HepG2 (cell line): ENCODE results near the gene EDEM1. TPM values are rescaled to one million over a fixed set of nuclear protein-coding genes. Genes with fewer than 3 reads are reported as not detected.

Experiments
- ATAC-seq: fragments of 200-7000 bp; cut with Tn5 transposase; 3 replicates; pipeline ENCODE4 v1.9.1; 2020; ENCODE audit warnings: mild to moderate bottlenecking, moderate library complexity
- BruUV-seq: library from RNA; stranded (reverse); fragments of 400-500 nt; replicated peaks from 2 replicates; lab custom pipeline; 2021; lab: Mats Ljungman, UMichigan
- CTCF ChIA-PET: fragments of 300-600 bp; formaldehyde crosslinking; extraction: SDS; loops from one replicate; lab custom pipeline; 2021; ENCODE audit warnings: low total read pairs, inconsistent platforms, low intra/inter-chr PET ratio; lab: Yijun Ruan, JAX
- POLR2A ChIA-PET: fragments of 350-600 bp; sonication (Branson Sonifier 250); formaldehyde crosslinking; loops from one replicate; lab custom pipeline; 2020; ENCODE audit warnings: antibody characterized with exemption, inconsistent platforms; lab: Yijun Ruan, JAX
- DNase-seq: peaks from one replicate; pipeline ENCODE4 v3.0.0-alpha.2; 2015; ENCODE audit warnings: low spot score
- FAIRE-seq: peaks from 3 replicates; lab custom pipeline; 2011; peaks lifted over from hg19 to GRCh38; lab: Jason Lieb, UNC
- H2AFZ ChIP-seq: one replicate; pipeline ENCODE4 v1.6.1; 2011; ENCODE audit warnings: low read length, inconsistent platforms
- H3K27ac ChIP-seq: fragments of 300-600 bp; 3 replicates; pipeline ENCODE4 v1.8.0; 2011; ENCODE audit warnings: mixed run types, mild to moderate bottlenecking, mixed read lengths, low read length, inconsistent platforms; ENCODE audit not compliant: insufficient read depth; ENCODE audit errors: extremely low read length
- H3K27me3 ChIP-seq, 2 experiments: fragments of 200-600 bp in 1 of 2; 2 replicates in 1 of 2; 3 replicates in 1 of 2; pipeline versions ENCODE4 v1.6.0 to v1.8.0; 2011; ENCODE audit warnings: low read length in 2 of 2, mild to moderate bottlenecking in 2 of 2, moderate library complexity in 2 of 2, inconsistent platforms in 1 of 2; ENCODE audit not compliant: insufficient read depth in 2 of 2, control insufficient read depth in 1 of 2
- H3K36me3 ChIP-seq, 2 experiments: fragments of 200-600 bp in 1 of 2; replicated peaks in 1 of 2; 2 replicates in 1 of 2; 3 replicates in 1 of 2; pipeline versions ENCODE4 v1.5.1 to v1.8.0; 2011; ENCODE audit warnings: low read length in 2 of 2, inconsistent platforms in 1 of 2; ENCODE audit not compliant: insufficient read depth in 2 of 2, control insufficient read depth in 1 of 2
- H3K4me1 ChIP-seq: 2 replicates; pipeline ENCODE4 v1.5.1; 2012; ENCODE audit warnings: low read length, inconsistent platforms; ENCODE audit not compliant: insufficient read depth
- H3K4me2 ChIP-seq: 2 replicates; pipeline ENCODE4 v1.6.0; 2011; ENCODE audit warnings: low read depth, low read length, inconsistent platforms
- H3K4me3 ChIP-seq, 3 experiments: fragments of 200-600 bp in 1 of 3; sonication (generic), shearing (Covaris generic) in 1 of 3; replicated peaks in 1 of 3; 2 replicates each; pipeline ENCODE4 v1.5.1; 2011 to 2016; ENCODE audit warnings: low read length in 3 of 3, inconsistent platforms in 2 of 3, low read depth in 2 of 3, mild to moderate bottlenecking in 2 of 3, control low read depth in 1 of 3, mixed read lengths in 1 of 3; ENCODE audit not compliant: insufficient read depth in 1 of 3
- H3K79me2 ChIP-seq: one replicate; pipeline ENCODE4 v1.6.1; 2011; ENCODE audit warnings: low read length, inconsistent platforms; ENCODE audit not compliant: insufficient read depth
- H3K9ac ChIP-seq: 2 replicates; pipeline ENCODE4 v1.6.0; 2011; ENCODE audit warnings: mild to moderate bottlenecking, low read depth, low read length, inconsistent platforms; ENCODE audit not compliant: insufficient read depth
- H3K9me3 ChIP-seq: 2 replicates; pipeline ENCODE4 v1.5.1; 2012; ENCODE audit warnings: mild to moderate bottlenecking, low read length
- H4K20me1 ChIP-seq: 2 replicates; pipeline ENCODE4 v1.6.0; 2011; ENCODE audit warnings: inconsistent platforms, mild to moderate bottlenecking, low read length, moderate library complexity; ENCODE audit not compliant: insufficient read depth
- CENPX ChIP-seq: sonication (generic); formaldehyde crosslinking; IDR thresholded peaks from 2 replicates; pipeline ENCODE4 v1.9.0; 2021; ENCODE audit warnings: mild to moderate bottlenecking, missing genetic modification reagents, moderate library complexity
- E2F5 ChIP-seq: sonication (generic); formaldehyde crosslinking; conservative IDR thresholded peaks from 2 replicates; pipeline ENCODE4 v1.4.0; 2020; ENCODE audit warnings: missing genetic modification reagents
- ELF3 ChIP-seq: IDR thresholded peaks from 2 replicates; pipeline ENCODE4 v1.6.1; 2016; ENCODE audit warnings: missing genetic modification reagents, missing compliant biosample characterization
- IRF2 ChIP-seq: IDR thresholded peaks from 2 replicates; pipeline ENCODE4 v1.6.1; 2018; ENCODE audit warnings: missing genetic modification reagents, missing compliant biosample characterization
- NKX3-1 ChIP-seq: sonication (generic); formaldehyde crosslinking; IDR thresholded peaks from 2 replicates; pipeline ENCODE4 v1.5.0; 2020; ENCODE audit warnings: missing genetic modification reagents
- PLRG1 ChIP-seq: fragments of 450-650 bp; conservative IDR thresholded peaks from 2 replicates; pipeline ENCODE4 v1.6.1; 2016
- RBM22 ChIP-seq: fragments of 200-400 bp; formaldehyde crosslinking; optimal IDR thresholded peaks from 2 replicates; pipeline ENCODE3; 2017; ENCODE audit warnings: mild to moderate bottlenecking, low read length, moderate library complexity
- SP1 ChIP-seq, 2 experiments: fragments of 450-650 bp in 1 of 2; sonication (generic) in 1 of 2; formaldehyde crosslinking in 1 of 2; IDR thresholded peaks; 2 replicates each; pipeline versions ENCODE4 v1.4.0 to v1.6.1; 2016 to 2020; ENCODE audit warnings: missing genetic modification reagents in 1 of 2
- ZNF780A ChIP-seq: sonication (generic); formaldehyde crosslinking; IDR thresholded peaks from 2 replicates; pipeline ENCODE4 v1.8.0; 2022; ENCODE audit warnings: mild to moderate bottlenecking, missing genetic modification reagents, moderate library complexity
- ZSCAN21 ChIP-seq: sonication (generic); formaldehyde crosslinking; IDR thresholded peaks from 2 replicates; pipeline ENCODE4 v1.8.0; 2022; ENCODE audit warnings: mild to moderate bottlenecking, missing genetic modification reagents, moderate library complexity, borderline replicate concordance
- WGBS: methylation state at CpG from one replicate; pipeline ENCODE4 v1.1.6; 2017; ENCODE audit warnings: low lambda C conversion rate; 5-methylcytosine and 5-hydroxymethylcytosine counted together
- in situ Hi-C: cut with HindIII; loops from 2 replicates; pipeline ENCODE4 v1.10.0; 2017; ENCODE audit warnings: low pct_unique_long_range_greater_than_20kb; ENCODE audit not compliant: extremely low pct_ligation_motif_present
- intact Hi-C: fragments of 100-400 bp; cut with micrococcal nuclease; formaldehyde crosslinking; loops from one replicate; pipeline ENCODE4 v1.10.0; 2022; ENCODE audit not compliant: unreplicated experiment
- polyA plus RNA-seq, 8 experiments: library from polyadenylated mRNA; depleted of rRNA in 3 of 8; stranded (reverse) in 7 of 8; unstranded in 1 of 8; fragments of >200 nt; fragmentation: Illumina TruSeq in 4 of 8; extraction: Trizol in 4 of 8; gene quantifications; 2 replicates each; pipeline versions ENCODE4 v1.2.1 to v1.2.3, GENCODE V29; 2011 to 2016; ENCODE audit warnings: low read depth in 4 of 8, missing spikeins in 1 of 8, mixed read lengths in 1 of 8; ENCODE audit not compliant: insufficient read depth in 1 of 8
- total RNA-seq, 5 experiments: library from RNA; depleted of rRNA; stranded (reverse); fragments of >200 nt; fragmentation: Illumina TruSeq; extraction: Trizol; gene quantifications; 2 replicates each; pipeline ENCODE4 v1.2.3, GENCODE V29; 2016; ENCODE audit warnings: low read depth in 1 of 5
- TF ChIP-seq, protein P1 (sequence below): IDR thresholded peaks from 2 replicates; pipeline ENCODE4 v1.6.1; 2016; ENCODE audit warnings: low read depth
- TF ChIP-seq, protein P2 (sequence below): IDR thresholded peaks from 2 replicates; pipeline ENCODE4 v1.6.1; 2016; ENCODE audit warnings: missing compliant biosample characterization, missing genetic modification reagents, borderline replicate concordance

EDEM1 gene
- total and polyA plus RNA-seq, 2 of the 13 experiments (the other 11 are each of a cell fraction or from before 2014, with no cell fraction given), result 13.8 to 25.8 TPM

DNA sequence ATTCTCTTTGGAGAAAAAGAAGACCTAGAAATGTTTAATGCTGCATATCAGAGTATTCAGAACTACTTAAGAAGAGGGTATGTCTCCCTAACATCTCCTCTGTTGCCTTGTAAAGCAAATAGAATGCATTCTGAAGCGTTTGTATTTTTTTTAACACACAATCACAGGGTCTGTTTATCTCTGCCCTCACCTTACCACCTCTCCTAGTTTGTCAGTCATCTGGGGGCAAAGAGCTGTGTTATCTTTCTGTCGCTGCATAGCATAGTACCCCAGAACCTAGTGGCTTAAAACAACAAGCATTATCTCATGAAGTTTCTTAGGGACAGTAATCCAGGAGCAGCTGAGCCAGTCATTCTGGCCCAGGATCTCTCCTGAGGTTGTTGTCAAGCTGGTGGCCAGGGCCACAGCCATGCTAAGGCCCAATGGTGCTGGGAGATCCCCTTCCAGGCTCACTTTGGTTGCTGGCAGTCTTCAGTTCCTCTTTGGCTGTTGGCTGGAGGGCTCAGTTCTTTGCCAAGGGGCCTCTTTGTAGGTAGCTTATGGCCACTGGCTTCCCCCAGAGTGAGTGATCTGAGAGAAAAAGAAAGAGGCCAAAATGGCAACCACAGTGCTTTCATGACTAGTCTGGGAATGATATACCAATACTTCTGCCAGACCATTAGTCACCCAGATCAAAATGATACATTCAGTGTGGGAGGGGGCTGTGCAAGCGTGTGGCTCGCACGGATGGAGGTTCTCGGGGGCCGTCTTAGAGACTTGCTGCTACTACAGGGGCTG lies 17.8 kb downstream of the EDEM1 start:
- no TSS peak for BruUV-seq

GRCh38 chr3:5210926-5211325 lies 23.4 kb downstream of the EDEM1 start:
- POLR2A ChIA-PET, result no interaction called here
- TF ChIP-seq NKX3-1 (CRISPR knock-in tag) (no peak), ELF3 (CRISPR knock-in tag) (no peak), CENPX (CRISPR knock-in tag) (no peak), SP1 (IDR thresholded peaks at IDR 0.05) (no peak), SP1 (CRISPR knock-in tag; IDR thresholded peaks at IDR 0.05) (no peak), IRF2 (CRISPR knock-in tag) (no peak)
- TF ChIP-seq, protein P1, sequence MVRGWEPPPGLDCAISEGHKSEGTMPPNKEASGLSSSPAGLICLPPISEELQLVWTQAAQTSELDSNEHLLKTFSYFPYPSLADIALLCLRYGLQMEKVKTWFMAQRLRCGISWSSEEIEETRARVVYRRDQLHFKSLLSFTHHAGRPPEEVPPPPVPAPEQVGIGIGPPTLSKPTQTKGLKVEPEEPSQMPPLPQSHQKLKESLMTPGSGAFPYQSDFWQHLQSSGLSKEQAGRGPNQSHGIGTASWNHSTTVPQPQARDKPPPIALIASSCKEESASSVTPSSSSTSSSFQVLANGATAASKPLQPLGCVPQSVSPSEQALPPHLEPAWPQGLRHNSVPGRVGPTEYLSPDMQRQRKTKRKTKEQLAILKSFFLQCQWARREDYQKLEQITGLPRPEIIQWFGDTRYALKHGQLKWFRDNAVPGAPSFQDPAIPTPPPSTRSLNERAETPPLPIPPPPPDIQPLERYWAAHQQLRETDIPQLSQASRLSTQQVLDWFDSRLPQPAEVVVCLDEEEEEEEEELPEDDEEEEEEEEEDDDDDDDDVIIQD, result no peak
- TF ChIP-seq, protein P2, sequence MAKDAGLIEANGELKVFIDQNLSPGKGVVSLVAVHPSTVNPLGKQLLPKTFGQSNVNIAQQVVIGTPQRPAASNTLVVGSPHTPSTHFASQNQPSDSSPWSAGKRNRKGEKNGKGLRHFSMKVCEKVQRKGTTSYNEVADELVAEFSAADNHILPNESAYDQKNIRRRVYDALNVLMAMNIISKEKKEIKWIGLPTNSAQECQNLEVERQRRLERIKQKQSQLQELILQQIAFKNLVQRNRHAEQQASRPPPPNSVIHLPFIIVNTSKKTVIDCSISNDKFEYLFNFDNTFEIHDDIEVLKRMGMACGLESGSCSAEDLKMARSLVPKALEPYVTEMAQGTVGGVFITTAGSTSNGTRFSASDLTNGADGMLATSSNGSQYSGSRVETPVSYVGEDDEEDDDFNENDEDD, result no peak

More for the DNA sequence above, 17.8 kb downstream of the EDEM1 start:
- intact Hi-C loops (no loop called here), in situ Hi-C loops (no loop called here)
- H3K27ac ChIP-seq, result no peak overlapping the region
- DNase-seq (no peak), ATAC-seq (no peak), FAIRE-seq (no peak)
- H3K36me3 ChIP-seq, result peaks cover 38 to 88% of the 10 kb centered on the region in 2 experiments
- no peaks in the 10 kb centered on the region for H3K9me3 ChIP-seq
- no peaks in the 10 kb centered on the region for H4K20me1 ChIP-seq
- H3K4me3 ChIP-seq, result no peak overlapping the region
- no peaks in the 10 kb centered on the region for H3K4me1 ChIP-seq
- H3K27me3 ChIP-seq, result no peaks in the 10 kb centered on the region; a peak in 1 of 5 replicates
- no peak overlapping the region for H3K4me2 ChIP-seq
- 97% methylated on average over 7 of the region's 7 CpGs for WGBS
- no peak overlapping the region for H3K9ac ChIP-seq
- no peak overlapping the region for H2AFZ ChIP-seq
- CTCF ChIA-PET, result no interaction called here
- H3K79me2 ChIP-seq, result no peaks in the 10 kb centered on the region
- POLR2A ChIA-PET, result no interaction called here
- TF ChIP-seq ZSCAN21 (CRISPR knock-in tag) (no peak), RBM22 (peak; percentile 68), PLRG1 (no peak), ZNF780A (CRISPR knock-in tag) (no peak), E2F5 (no peak)

More at GRCh38 chr3:5210926-5211325, 23.4 kb downstream of the EDEM1 start:
- Histone ChIP-seq H3K4me2 (no peak overlapping the region), H2AFZ (no peak overlapping the region), H3K9ac (no peak overlapping the region), H3K27me3 (no peaks in the 10 kb centered on the region), H3K27ac (no peak overlapping the region), H3K4me1 (peaks cover 14% of the 10 kb centered on the region), H4K20me1 (no peaks in the 10 kb centered on the region), H3K36me3 (peaks cover 37 to 94% of the 10 kb centered on the region in 2 experiments), H3K9me3 (no peaks in the 10 kb centered on the region), H3K4me3 (no peak overlapping the region), H3K79me2 (no peaks in the 10 kb centered on the region)
- in situ Hi-C loops (no loop called here), intact Hi-C loops (no loop called here)
- CTCF ChIA-PET, result no interaction called here
- DNase-seq, result no peak
- no peak for ATAC-seq
- WGBS, result 97% methylated on average over 5 of the region's 5 CpGs
- FAIRE-seq, result no peak
- no TSS peak for BruUV-seq
